ENCODE results near the gene TRAK1. TPM values are rescaled to one million over a fixed set of nuclear protein-coding genes. Genes with fewer than 3 reads are reported as not detected.
"Not testable (repeated sequence)": the region's sequence is repeated elsewhere in the genome, so short reads cannot be mapped to it uniquely, and the experiment has no call there.

TRAK1 gene
- polyA plus RNA-seq, 3 donors = 6.8 to 16.7 (median 10.5) TPM

DNA sequence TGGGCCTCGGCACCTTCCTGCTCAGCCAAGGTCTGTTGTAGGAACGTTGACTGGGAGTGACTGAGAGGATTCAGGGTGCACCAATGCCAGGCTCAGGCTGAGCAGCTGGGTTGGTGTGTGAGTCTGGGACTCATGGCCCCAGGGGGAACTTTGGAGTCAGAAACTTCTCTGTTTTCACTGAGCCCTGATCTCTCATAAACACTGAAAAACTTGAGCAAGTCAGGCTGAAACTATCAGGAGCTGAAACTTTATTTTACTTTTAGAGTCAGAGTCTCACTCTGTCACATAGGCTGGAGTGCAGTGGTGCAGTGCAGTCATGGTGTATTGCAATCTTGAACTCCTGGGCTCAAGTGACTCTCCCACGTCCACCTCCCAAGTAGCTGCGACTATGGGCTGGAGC lies 3.0 kb downstream of the TRAK1 start:
- 78 to 81% (median 80%) methylated on average over 4 of the region's 4 CpGs for WGBS, 3 donors
- no peak overlapping the region for H3K27ac ChIP-seq (ENCODE audit: low read depth, low read length)

DNA sequence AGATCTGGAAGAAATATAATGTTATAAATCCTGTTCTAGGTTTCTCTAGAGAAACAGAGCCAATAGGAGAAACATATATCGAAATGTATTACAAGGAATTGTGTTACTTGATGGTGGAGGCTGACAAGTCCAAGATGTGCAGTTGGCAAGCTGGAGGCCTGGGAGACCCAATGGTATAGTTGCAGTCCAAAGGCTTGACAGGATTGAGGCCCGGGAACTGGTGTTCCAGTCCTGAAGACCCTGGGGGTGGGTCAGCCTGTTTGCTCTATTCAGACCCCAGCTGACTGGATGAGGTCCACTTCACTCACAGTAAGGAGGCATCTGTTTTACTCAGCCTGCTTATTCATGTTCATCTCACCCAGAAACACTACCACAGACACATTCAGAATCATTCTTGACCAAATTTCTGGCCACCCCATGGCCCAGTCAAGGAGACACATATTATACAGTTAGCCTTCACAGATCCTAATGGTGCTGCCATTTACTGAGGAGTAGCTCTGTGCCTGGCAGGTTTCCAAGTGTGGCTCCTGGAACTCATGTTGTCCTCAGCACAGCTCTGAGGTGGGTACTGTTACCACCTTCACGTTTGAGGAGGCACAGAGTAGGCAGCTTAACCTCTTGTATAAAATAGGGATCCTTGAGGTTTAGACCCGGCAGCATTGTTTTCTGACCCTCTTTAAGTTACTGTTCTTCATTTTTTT lies 3.7 kb downstream of the TRAK1 start:
- no peak overlapping the region for H3K27ac ChIP-seq (ENCODE audit: low read depth, low read length)
- WGBS, 3 donors = 83 to 88% (median 84%) methylated on average over 4 of the region's 4 CpGs

DNA sequence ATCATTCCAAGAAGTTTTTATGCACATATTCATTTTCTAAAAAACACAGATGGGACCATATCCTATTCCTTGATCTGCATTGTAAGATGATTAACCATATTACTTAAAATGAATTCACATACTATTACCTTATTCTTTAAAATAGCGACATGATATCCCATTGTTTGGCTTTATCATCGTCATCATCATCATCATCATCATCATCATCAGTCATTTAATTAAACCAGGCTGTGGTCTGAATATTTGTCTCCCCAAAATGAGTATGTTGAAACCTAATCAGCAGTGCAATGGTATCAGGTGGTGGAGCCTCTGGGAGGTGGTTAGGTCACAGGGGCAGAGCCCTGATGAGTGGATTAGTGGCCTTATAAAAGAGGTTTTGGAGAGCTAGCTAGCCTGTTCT lies 4.4 kb downstream of the TRAK1 start:
- 90 to 93% (median 90%) methylated on average over 2 of the region's 2 CpGs for WGBS, 3 donors
- H3K27ac ChIP-seq (ENCODE audit: low read depth, low read length) = no peak overlapping the region

DNA sequence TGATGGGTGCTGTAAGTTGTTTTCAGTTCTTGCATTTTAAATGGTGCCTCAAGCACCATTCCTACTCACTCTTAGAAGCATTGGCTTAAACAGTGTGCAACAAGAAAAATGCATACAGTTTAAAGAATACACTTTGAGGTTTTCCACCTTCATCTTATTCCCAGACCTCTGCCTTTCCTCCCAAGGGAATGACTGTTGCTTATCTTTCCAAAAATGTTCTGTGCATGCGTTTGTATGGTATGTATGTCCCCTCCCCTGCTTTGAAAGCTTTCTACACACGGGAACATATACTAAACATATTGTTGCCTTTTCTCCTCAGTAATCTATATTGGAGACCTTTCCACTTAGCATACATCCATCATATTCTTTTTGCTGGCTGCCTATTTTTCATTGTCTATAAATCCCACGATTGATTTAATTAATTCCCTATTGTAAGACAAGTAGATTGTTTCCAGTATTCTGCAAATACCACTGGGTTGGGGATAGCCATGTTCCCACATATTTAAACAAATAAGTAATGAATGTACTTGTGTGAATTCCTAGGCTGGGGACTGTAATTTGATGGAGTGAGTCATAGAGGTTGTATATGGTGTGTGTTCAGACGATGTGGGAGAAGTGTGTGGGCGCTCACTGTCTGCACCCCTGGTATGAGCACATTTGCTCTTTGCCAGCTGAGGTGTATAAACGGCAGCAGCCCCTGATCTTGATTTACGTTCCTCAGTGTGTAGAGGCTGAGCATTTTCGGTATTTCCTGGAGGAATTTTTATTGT lies 5.8 kb downstream of the TRAK1 start:
- no peak overlapping the region for H3K27ac ChIP-seq (ENCODE audit: low read depth, low read length)
- WGBS, 3 donors = 53 to 63% (median 55%) methylated on average over 8 of the region's 8 CpGs

DNA sequence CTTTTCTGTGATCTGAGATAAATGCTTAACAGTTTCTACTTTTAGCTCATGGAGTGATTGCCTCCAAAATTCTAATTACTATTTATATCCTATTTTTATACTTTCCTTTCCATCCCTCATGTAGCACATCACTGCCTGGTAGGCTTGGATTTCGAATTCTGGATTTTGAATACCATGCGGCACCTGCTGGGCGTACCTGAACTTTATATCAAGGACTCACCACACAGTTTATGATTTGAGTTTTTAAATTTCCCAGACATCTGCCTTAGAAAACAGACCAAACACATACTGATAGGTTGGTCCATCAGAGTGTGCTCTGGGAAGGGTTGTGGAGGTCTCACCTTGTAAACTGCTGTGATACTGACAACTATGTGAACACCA lies 6.4 kb downstream of the TRAK1 start:
- WGBS, 3 donors = 86 to 92% (median 88%) methylated on average over 3 of the region's 3 CpGs
- H3K27ac ChIP-seq (ENCODE audit: low read depth, low read length) = no peak overlapping the region

DNA sequence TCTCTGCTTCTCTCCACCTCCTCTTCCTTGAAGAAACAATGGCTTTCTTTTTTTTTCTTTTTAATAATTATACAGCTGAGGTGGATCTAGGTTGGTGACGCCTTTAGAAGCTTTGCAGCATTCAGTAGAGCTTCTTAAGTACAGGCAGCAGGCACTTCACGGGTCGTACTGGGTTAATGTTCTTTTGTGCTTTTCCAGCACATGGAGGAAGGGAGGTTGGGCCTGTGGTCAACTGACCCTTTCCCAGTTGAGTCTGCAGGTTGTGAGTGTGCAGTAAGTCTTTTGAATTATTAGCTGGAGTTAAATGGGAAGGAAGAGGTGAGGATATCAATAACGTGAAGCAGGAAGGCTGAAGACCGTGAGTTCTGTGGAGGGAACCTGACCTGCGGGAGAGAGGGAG lies 7.0 kb downstream of the TRAK1 start:
- H3K27ac ChIP-seq (ENCODE audit: low read depth, low read length) = no peak overlapping the region
- WGBS, 3 donors = 55 to 76% (median 65%) methylated on average over 6 of the region's 6 CpGs

DNA sequence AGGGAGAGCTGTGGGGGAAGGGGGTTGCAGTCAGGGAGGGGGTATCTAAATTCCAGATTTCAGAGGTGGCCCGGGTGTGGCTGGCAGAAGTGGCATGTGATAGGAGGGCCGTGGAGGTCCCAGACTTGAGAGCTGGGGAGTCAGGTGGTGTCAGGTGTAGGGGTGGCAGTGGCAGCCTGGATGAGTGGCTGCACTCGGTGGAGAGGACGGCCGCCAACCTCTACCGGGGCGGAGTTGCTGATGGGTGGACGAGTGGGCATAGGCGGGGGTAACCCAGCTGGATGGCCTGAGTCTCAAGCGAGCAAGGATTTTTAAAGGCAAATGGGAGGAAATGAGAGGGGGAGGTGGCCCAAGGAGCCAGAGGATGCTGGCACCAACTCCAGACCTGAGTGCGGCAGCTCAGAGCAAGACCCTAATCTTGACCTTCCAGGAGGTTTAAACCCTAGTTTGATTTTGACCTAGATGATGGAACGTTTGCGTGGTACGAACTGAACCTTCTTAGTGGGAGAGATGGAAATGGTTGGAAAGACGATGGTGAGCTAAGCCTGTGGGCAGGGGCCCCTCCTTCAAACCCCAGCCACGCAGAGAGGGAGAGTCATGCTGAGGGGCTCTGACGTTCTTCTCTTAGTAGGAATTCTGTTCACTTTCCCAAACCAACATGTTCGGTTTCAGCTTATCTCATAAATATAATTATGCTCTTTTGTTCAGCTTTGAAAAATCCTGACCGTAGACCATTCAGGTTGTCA lies 8.0 kb downstream of the TRAK1 start:
- 65 to 75% (median 73%) methylated on average over 19 of the region's 19 CpGs for WGBS, 3 donors
- no peak overlapping the region for H3K27ac ChIP-seq (ENCODE audit: low read depth, low read length)

DNA sequence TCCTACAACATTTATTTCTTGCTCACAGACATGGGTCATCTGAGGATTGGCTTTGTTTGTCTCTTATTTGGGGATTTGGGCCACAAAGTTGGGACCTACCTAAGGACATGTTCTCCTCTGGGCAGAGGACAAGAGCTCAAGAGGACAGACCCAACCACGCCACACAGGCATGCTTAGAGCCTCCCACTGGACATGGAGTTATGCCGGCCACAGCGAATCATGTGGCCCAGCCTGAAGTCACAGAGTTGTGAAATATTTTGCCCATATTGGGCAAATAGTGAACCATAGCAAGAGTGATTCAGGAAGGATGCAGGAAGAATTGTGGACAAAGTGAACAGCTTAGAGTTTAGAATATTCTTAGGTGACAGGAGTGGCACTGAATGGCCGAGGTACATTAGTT lies 9.9 kb downstream of the TRAK1 start:
- H3K27ac ChIP-seq (ENCODE audit: low read depth, low read length) = no peak overlapping the region
- 29 to 83% (median 31%) methylated on average over 4 of the region's 4 CpGs for WGBS, 3 donors

DNA sequence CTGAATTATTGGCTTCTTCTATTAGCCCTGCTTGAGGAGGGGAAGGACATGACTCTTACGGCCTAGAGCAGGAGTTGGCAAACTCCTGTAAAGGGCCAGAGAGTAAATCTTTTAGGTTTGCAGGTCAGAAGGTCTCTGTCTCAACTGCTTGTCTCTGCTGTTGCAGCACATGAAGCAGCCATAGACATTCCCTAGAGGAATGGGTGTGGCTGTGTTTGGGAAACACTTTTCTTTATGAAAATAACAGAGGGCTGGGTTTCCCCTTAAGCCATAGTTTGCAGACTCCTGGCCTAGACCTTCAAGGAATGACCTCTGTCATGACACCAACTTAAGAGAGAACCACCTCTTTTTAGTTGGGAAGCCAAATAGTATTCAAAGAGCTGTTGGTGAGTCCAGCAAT lies 10.3 kb downstream of the TRAK1 start:
- WGBS, 3 donors = 11 to 73% (median 17%) methylated on average over 1 of the region's 1 CpG

DNA sequence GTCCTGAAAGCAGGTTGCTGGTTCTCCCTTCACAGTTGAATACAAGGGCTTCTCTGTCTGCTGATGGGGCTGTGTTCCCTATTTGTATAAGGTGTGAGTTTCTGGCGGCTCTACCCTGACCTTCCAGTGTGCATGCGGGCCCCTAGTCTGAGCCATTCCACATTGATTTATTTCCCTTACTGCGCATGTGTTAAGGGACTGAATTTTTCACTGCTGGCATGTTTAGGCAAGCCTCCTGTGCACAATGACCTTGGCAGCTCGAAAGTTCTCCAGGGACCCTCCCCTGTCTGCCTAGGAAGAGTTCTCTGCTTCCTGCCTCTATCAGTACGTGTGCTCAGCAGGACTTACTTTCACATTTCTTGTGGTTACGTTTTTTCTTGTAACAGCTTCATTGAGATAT lies 11.4 kb downstream of the TRAK1 start:
- H3K27ac ChIP-seq (ENCODE audit: low read depth, low read length) = no peak overlapping the region
- WGBS, 3 donors = 18 to 31% (median 27%) methylated on average over 6 of the region's 6 CpGs

More for the DNA sequence above, 10.3 kb downstream of the TRAK1 start:
- H3K27ac ChIP-seq (ENCODE audit: low read depth, low read length) = peak overlapping the region; percentile 17

DNA sequence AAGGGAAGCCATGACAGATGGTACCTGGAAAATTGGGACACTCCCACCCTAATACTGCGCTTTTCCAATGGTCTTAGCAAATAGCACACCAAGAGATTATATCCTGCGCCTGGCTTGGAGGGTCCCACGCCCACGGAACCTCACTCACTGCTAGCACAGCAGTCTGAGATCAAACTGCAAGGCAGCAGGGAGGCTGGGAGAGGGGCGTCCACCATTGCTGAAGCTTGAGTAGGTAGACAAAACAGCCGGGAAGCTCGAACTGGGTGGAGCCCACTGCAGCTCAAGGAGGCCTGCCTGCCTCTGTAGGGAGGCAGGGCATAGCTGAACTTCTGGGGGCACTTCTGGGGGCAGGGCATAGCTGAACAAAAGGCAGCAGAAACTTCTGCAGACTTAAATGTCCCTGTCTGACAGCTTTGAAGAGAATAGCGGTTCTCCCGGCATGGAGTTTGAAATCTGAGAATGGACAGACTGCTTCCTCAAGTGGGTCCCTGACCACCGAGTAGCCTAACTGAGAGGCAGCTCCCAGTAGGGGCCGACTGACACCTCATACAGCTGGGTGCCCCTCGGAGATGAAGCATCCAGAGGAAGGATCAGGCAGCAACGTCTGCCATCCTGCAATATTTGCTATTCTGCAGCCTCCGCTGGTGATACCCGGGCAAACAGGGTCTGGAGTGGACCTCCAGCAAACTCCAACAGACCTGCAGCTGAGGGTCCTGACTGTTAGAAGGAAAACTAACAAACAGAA lies 12.9 kb downstream of the TRAK1 start:
- H3K27ac ChIP-seq (ENCODE audit: low read depth, low read length) = not testable (repeated sequence)
- 85 to 96% (median 95%) methylated on average over 15 of the region's 15 CpGs for WGBS, 3 donors

DNA sequence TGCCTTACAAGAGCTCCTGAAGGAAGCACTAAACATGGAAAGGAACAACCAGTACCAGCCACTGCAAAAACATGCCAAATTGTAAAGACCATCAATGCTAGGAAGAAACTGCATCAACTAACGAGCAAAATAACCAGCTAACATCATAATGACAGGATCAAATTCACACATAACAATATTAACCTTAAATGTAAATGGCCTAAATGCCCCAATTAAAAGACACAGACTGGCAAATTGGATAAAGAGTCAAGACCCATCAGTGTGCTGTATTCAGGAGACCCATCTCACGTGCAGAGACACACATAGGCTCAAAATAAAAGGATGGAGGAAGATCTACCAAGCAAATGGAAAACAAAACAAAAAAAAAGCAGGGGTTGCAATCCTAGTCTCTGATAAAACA lies 14.8 kb downstream of the TRAK1 start:
- not testable (repeated sequence) for H3K27ac ChIP-seq (ENCODE audit: low read depth, low read length)
- 92 to 100% methylated on average over 1 of the region's 2 CpGs; no CpG with 5 or more reads in 1 of the 3 donors for WGBS, 3 donors

DNA sequence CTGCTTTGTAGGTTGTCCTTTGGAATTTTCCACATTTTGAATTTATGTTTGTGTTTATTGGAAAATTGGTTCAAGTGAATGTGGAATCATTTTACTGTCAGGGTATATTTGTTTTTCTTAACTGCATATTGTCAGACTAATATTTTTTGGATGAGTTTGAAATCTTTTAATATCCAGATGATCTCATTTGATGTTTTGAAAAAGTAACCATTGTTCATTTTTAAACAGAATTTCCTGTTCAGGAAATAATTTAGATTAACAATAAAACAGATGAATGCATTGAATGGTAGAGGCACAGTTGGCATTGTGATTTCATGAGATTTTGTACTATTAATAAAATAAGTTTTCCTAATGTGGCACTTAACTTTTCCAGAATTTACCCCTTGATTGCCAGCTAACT lies 15.5 kb downstream of the TRAK1 start:
- no peak overlapping the region for H3K27ac ChIP-seq (ENCODE audit: low read depth, low read length)

DNA sequence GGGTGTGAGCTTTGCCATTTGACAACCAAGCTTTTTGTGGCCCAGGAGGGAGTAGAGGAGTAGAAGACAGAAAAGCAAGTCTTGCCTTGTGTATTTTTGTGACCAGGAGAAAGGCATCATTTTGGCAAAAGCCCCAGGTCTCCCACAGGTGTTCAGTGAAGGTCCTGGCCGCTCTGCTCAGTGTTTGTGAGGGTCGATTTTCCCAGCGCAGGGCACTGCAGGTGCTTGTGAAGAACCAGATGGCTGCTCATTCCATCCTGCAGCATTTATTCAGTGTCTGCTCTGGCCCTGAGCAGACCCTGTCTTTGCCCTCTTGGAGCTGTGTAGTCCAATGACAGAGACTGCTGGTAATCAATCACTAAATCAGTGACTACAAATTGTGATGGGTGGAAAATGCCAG lies 19.5 kb downstream of the TRAK1 start:
- H3K27ac ChIP-seq (ENCODE audit: low read depth, low read length) = no peak overlapping the region
- 63 to 91% (median 91%) methylated on average over 3 of the region's 3 CpGs for WGBS, 3 donors

DNA sequence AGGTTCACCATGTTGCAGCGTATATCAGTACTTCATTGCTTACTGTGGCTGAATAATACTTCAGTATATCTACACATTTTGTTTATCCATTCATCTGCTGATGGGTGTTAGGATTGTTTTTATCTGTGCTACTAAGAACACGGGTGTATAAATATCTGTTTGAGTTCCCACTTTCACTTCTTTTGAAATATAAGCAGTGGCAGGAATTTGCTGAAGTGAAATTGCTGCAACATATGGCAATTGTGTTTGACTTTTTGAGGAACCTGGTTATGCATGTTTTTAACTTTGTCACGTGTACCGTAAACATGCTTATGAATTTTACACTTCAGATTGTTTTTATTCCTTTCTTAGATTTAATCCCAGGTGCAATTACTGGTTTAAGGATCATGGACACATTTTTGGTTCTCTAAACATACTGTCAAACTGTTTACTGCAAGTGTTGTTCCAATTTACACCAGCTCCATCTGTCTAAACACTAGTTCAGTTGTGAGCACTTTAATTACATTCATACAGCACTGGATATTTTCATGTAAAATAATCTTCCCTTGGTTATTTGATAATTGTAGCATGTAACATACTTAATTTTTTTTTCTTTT lies 23.1 kb downstream of the TRAK1 start:
- no peak overlapping the region for H3K27ac ChIP-seq (ENCODE audit: low read depth, low read length)
- whole genome bisulfite sequencing, 3 donors = 52 to 76% (median 59%) methylated on average over 4 of the region's 4 CpGs

DNA sequence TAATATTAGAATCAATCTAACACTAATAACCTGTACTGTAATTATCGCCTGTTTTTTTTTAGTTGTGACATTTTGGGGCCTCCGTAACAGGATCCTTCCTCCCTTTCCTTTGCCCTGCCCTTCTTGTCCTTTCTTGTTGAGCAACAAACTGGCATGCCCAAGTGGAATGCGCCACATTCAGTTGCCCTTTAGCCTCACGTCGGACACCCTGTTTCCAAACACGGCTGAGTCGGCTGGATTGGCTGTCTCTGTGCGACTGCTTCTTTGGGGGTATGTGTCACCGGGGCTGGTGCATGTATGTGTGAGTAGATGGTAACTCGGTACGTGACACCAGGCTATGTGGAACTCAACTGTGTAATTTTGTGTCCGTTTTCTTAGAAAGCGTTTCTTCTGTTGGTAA lies 24.1 kb downstream of the TRAK1 start:
- WGBS, 3 donors = 68 to 74% (median 68%) methylated on average over 13 of the region's 13 CpGs
- no peak overlapping the region for H3K27ac ChIP-seq (ENCODE audit: low read depth, low read length)

DNA sequence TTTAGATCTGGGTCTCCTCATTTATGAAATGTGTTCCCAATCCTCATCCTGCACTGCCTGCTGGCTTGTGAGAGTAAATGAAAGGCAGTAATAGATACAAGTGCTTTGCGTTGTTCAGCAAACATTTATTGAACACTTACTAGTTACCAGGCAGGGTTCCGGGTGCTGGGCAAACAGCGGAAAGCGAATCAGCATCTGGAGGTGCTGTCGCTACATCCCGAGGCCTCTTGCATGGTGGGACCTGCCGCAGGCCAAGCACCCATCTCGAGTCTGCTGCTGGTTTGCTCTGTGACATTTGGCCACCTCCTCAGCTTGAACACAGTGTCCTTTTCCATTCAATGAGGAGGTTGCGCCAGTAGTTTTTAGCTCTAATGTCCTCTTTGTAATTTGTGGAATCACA lies 24.8 kb downstream of the TRAK1 start:
- WGBS, 3 donors = 89 to 96% (median 96%) methylated on average over 9 of the region's 9 CpGs
- H3K27ac ChIP-seq (ENCODE audit: low read depth, low read length) = no peak overlapping the region

DNA sequence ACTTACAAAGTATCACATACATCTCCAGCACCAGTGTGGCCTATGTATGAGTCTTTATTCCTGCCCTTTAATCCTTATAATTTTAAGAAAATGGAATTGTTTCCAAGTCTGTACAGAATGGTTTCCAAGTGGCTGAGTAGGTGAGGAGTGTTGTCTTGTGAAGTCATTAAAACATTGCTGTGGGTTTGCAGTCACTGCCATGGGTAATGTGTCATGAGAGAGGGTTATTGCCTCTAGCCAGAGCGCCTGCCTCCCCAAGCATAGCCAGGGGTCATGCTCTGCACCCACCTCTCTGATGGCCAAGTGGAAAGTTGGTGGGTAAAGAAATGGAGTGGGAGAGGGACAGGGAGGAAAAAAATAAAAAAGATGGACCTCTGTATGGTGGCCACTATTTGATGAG lies 25.3 kb downstream of the TRAK1 start:
- H3K27ac ChIP-seq (ENCODE audit: low read depth, low read length) = no peak overlapping the region
- WGBS, 3 donors = 86 to 94% (median 92%) methylated on average over 1 of the region's 1 CpG

All from adipose tissue (tissue), 3 donors.